ENCODE measurements around the gene C19orf67.
A peak's percentile ranks its signal among the peaks of the same experiment; 100 is the strongest.

Gene C19orf67

GRCh38 chr19:14081797-14082674 is 3.5 kb downstream of the C19orf67 start:
- DNase-seq (ENCODE audit: low spot score): no peak

- peak; percentile 99 for DNase-seq (ENCODE audit: low spot score)
These were observed 4.4 kb downstream of the C19orf67 start for GRCh38 chr19:14080887-14081796.

DNA sequence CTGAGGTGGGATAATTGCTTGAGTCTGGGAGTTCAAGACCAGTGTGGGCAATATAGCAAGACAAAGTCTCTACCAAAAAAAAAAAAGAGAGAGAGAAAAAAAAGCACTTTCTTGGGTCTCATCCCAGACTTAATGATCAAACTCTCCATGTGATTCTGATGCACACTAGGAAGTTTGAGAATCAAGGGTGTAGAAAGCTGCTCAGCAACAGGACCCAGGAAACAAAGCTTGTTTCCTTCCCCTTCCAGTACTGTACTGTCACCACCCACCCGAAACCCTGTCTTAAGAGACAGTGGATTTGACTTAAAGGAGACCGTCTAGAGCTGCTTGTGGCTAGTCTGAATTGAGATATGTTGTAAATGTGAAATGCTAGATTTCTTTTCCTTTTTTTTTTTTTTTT is 7.2 kb downstream of the C19orf67 start:
- DNase-seq (ENCODE audit: low spot score): no peak

- peak; percentile 65 for DNase-seq (ENCODE audit: low spot score)
These were observed 11.4 kb downstream of the C19orf67 start for GRCh38 chr19:14073925-14074838.

GRCh38 chr19:14073261-14073924 is 12.2 kb downstream of the C19orf67 start:
- peak; percentile 76 for DNase-seq (ENCODE audit: low spot score)

DNA sequence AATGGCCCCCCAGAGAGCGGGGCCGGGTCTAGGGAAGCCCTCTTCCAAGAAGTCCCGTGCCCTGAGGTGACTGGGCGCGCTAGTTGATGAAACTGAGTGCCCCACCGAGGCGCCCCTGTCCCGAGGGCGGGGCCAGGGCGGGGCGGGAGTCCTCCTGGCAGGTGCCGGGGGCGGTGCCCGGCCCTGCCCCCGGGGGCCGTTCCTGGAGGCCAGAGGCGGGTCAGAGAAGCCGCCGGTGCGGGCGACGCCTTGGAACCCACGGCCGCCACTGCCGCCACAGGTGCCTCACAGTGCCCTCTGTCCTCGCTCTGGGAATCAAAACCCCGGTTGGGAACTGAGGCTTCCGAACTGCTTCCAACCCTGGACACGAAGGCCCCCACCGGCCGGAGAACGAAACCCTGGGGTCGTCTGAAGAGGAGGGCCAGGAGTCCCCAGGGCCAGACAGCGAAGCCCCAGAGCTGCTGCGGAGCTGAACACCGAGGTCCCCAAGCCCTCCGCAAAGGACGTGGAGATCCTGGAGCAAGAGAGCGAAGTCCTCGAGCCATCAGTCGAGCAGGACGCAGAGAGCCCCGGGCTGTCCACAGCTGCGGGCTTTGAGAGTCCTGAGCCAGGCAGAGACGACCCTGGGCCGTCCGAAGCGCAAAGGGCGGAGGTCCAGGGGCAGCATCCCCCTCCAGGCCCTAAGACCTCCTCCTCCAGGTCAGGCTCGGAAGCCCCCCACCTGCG is 12.9 kb downstream of the C19orf67 start, which contains the start of gene MISP3:
TSS of gene MISP3 (plus strand) at position 252 of the 726 bp plus-strand sequence. CDS start 524 bp downstream, outside the sequence.
- DNase-seq (ENCODE audit: low spot score): peak; percentile 84

DNA sequence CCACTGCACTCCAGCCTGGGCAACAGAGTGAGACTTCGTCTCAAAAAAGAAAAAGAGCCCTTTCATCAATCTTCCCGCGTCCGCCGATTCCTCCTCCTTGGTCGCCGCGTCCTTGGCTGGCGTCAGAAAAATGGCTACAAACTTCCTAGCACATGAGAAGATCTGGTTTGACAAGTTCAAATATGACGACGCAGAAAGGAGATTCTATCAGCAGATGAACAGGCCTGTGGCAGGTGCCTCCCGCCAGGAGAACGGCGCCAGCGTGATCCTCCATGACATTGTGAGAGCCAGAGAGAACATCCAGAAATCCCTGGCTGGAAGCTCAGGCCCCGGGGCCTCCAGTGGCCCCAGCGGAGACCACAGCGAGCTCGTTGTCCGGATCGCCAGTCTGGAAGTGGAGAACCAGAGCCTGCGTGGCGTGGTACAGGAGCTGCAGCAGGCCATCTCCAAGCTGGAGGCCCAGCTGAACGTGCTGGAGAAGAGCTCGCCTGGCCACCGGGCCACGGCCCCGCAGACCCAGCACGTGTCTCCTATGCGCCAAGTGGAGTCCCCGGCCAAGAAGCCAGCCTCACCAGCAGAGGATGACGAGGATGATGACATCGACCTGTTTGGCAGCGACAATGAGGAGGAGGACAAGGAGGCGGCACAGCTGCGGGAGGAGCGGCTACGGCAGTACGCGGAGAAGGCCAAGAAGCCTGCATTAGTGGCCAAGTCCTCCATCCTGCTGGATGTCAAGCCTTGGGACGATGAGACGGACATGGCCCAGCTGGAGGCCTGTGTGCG is 15.1 kb downstream of the C19orf67 start:
- no peak for DNase-seq (ENCODE audit: low spot score)

- no peak for DNase-seq (ENCODE audit: low spot score)
These were observed 19.4 kb downstream of the C19orf67 start for GRCh38 chr19:14066134-14066533.

- DNase-seq (ENCODE audit: low spot score): no peak
These were observed 22.5 kb downstream of the C19orf67 start for GRCh38 chr19:14063105-14063504.

DNA sequence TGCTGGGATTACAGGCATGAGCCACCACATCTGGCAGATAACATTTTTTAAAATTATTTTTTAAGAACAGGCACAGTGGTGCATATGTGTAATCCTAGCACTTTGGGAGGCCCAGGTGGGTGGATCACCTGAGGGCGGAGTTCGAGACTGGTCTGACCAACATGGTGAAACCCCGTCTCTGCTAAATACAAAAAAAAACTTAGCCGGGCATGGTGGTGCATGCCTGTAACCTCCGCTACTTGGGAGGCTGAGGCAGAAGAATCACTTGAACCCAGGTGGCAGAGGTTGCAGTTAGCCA is 23.1 kb downstream of the C19orf67 start:
- no peak for DNase-seq (ENCODE audit: low spot score)

DNA sequence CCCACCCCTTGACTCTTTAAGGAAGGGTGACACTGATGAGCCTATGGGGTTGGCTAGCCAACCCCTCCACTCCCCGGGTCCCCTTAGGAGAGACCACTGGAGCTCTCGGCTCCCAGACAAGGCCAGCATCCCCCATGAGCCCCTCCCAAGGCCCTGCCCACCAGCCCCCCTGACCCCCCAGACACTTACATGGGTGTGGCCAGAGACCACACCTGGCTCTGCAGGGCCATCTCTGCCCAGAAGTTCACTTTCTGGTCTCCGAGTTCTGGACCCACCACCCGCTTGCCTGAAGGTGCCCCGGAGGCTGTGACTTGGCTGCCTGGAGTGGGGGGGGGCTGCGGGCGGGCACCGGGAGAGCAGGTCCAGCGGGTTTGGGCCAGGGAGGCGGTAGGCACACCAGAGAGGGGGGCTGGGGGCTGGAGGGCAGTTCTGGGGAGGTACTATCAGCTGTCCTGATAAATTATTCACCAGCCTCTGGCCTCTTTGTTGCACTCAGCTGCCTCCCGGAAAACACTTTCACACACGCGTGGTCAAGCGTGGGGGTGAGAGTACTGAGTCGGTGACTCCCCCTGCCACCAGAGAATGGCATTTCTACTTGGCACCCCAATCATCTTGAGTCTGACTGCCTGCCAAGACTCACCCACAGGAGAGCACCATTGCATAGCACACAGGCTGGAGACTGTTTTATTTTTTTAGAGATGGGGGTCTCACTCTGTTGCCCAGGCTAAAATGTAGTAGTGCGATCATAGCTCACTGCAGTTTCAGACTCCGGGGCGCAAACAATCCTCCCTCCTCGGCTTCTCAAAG is 23.6 kb downstream of the C19orf67 start, which contains the start of gene PALM3:
TSS of gene PALM3 (minus strand) at position 326 of the 807 bp plus-strand sequence. CDS start at position 230, 96 bp downstream.
- DNase-seq (ENCODE audit: low spot score): no peak

DNA sequence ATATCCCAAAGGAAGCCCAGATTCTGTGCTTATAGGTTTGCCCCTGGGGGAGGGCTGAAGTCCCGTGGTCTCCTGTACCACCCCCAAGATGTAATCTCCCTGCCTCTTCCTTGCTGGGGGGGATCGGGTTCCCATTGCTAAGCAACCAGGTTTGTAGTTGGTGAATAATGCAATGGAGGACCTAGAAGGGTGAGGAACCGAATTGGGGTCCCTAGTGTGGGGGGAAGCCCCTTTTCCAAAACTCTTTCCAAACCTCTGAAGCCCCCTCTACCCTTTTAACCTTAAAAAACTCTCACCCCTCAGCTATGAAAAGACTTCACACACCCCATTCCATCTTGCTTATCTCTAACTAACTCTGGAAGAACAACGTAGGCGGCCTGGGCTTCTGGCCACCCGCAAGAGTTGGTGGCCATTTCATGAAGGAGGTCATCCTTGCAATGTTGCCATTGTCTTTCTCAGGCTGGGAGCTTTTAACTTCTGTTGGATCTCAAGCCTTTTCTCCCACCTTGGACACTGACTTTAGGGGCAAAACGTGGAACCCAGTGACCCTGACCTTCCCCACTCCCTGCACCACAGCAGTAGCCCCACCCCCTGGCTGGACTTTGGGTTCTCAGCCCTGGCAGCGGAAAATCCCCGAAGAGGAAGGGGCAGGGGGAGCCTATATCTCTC is 24.4 kb downstream of the C19orf67 start:
- DNase-seq (ENCODE audit: low spot score): no peak

DNA sequence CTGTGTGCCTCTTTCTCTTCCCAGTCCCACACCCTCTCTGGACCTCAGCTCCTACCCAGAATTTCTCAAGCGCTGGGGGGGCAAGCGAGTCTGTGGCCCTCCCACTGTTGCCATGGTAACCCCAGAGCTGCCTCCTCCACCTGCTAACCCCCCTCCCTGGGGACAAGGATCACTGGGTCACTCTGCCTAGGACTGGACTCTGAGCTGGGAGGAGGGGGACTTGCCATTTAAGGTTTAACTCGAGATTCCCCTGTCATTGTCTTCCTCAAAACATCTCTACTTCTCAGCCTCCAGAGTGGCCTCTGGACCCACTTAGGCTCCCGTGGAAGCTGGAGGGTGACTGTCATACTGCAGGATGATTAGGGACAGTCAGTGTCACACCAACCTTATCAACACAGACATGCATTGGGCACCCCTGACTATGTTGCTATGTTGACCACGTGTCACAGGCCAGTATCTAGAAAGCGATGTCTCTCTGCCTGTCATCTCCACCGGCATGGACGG is 25.9 kb downstream of the C19orf67 start:
- no peak for DNase-seq (ENCODE audit: low spot score)

DNA sequence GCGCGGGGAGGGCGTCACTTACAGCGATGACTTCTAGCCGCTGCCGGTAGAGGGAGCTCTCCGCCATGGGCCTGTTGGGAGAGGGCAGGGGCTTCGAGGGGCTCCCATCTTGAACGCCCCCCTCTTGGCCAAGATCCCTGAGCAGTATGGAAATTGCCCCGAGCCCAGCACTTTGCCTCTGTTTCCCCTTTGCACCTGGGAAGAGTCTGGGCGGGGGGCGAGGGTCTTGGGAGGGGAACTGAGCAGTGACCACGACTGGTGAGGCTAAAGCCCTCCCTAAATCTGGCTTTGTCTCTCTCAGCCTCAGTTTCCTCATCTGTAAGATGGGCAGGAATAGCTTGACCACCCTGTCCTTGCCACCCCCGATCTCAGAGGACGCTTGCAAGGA is 26.5 kb downstream of the C19orf67 start:
- DNase-seq (ENCODE audit: low spot score): no peak

GRCh38 chr19:14058182-14059092 is 27.1 kb downstream of the C19orf67 start:
- no peak for DNase-seq (ENCODE audit: low spot score)

DNA sequence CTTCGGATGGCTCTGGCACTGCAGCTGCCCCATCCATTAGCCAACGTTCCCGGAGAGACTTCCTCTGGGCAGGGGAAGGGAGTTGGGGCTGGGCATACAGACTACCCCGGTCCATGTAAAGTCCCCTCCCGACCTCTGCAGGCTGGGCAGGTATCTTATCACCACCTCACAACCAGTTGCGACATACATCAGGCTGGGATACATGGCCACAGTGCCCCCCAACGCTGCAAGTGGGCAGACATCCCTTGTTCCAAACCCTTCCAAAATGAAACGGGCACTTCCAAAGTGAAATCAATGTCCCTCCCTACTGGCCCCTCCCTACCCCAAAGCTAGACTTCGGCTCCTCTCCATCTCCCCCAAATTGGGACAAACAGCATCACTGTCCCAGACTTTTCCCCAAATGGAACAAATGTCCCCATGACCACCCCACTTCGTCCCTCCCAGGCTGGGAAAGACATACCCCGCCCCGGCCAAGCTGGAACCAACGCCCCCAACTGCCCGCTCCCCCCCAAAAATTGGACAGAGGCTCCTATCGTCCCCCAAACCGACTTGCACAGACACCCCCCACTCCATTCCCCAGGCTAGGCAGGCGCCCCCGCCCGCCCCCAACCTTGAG is 28.7 kb downstream of the C19orf67 start:
- peak; percentile 35 for DNase-seq (ENCODE audit: low spot score)
